ENCODE data around the gene RAB42. TPM values are rescaled to one million over a fixed set of nuclear protein-coding genes. Genes with fewer than 3 reads are reported as not detected.
"Not testable (repeated sequence)": the region's sequence is repeated elsewhere in the genome, so short reads cannot be mapped to it uniquely, and the experiment has no call there.

The RAB42 gene
- total and polyA plus RNA-seq, 4 donors: 0.35 to 5.9 (median 1.0) TPM

DNA sequence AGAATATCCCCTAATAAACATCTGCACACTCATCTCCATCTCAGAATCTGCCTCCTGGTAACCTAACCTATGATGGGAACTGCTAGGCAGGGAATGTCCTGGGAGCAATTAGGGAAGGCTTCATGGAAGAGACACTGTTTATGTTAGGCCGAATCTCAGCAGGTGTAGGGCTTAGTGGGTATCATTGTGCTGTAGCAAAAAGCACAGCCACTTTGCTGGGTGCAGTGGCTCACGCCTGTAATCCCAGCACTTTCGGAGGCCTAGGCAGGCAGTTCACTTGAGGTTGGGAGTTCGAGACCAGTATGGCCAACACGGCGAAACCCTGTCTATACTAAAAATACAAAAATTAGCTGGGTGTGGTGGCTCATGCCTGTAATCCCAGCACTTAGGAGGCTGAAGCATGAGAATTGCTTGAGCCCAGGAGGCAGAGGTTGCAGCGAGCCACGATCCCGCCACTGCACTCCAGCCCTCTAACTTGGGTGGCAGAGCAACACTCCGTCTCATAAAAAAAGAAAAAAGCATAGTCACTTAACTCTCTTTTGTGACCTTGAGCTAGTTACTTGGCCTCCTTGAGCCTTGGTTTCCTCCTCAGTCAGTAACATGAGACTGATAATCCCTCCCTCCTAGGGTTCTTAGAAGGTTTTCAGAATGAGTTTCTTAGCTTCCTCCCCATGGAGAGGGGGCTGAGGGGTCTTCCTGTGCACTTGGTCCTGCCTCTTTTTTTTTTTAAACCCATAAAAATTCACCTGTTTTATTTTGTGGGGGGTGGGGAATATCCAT lies 3.5 kb downstream of the RAB42 start:
- TF ChIP-seq TAF1 (conservative IDR thresholded peaks at IDR 0.05): no peak
- TF ChIP-seq, protein P1, sequence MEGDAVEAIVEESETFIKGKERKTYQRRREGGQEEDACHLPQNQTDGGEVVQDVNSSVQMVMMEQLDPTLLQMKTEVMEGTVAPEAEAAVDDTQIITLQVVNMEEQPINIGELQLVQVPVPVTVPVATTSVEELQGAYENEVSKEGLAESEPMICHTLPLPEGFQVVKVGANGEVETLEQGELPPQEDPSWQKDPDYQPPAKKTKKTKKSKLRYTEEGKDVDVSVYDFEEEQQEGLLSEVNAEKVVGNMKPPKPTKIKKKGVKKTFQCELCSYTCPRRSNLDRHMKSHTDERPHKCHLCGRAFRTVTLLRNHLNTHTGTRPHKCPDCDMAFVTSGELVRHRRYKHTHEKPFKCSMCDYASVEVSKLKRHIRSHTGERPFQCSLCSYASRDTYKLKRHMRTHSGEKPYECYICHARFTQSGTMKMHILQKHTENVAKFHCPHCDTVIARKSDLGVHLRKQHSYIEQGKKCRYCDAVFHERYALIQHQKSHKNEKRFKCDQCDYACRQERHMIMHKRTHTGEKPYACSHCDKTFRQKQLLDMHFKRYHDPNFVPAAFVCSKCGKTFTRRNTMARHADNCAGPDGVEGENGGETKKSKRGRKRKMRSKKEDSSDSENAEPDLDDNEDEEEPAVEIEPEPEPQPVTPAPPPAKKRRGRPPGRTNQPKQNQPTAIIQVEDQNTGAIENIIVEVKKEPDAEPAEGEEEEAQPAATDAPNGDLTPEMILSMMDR (IDR thresholded peaks at IDR 0.05; ENCODE audit: low read depth, low read length, missing input control): no peak
- no peak for TF ChIP-seq NR2F2 (IDR thresholded peaks at IDR 0.05)
- WGBS: 96% methylated on average over 10 of the region's 10 CpGs
- no peaks in the 10 kb centered on the region for H3K27me3 ChIP-seq (ENCODE audit: control insufficient read depth in 4 of 4, insufficient read depth in 4 of 4, low read length in 3 of 4)
- H3K9ac ChIP-seq (ENCODE audit: low read depth in 1 of 2, low read length in 2 of 2): no peak overlapping the region
- DNase-seq (ENCODE audit: low spot score): no peak
- no peak overlapping the region for H3K4me3 ChIP-seq (ENCODE audit: low read depth in 1 of 3, low read length in 3 of 3)
- no peak overlapping the region for H3K27ac ChIP-seq (ENCODE audit: low read depth in 1 of 2, low read length in 2 of 2)
- peaks cover 0 to 2% (median under 1%) of the 10 kb centered on the region in 4 donors for H3K36me3 ChIP-seq (ENCODE audit: control insufficient read depth in 4 of 4, insufficient read depth in 3 of 4, low read depth in 1 of 4, low read length in 3 of 4)
- H3K9me3 ChIP-seq (ENCODE audit: control insufficient read depth in 4 of 4, low read length in 3 of 4): no peaks in the 10 kb centered on the region
- H3K4me1 ChIP-seq (ENCODE audit: control insufficient read depth in 4 of 4, insufficient read depth in 4 of 4, low read length in 3 of 4): peaks cover 0 to 4% (median 2%) of the 10 kb centered on the region in 4 donors

DNA sequence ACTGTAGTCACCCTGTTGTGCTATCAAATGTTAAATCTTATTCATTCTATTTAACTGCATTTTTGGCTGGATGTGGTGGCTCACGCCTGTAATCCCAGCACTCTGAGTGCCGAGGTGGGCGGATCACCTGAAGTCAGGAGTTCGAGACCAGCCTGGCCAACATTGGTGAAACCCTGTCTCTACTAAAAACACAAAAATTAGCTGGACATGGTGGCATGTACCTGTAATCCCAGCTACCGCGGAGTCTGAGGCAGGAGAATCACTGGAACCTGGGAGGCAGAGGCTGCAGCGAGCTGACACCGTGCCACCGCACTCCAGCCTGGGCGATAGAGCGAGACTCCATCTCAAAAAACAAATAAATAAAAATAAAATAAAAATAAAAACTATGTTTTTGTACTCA lies 4.2 kb downstream of the RAB42 start:
- H3K27ac ChIP-seq (ENCODE audit: low read depth in 1 of 2, low read length in 2 of 2); H3K27me3 ChIP-seq (ENCODE audit: control insufficient read depth in 4 of 4, insufficient read depth in 4 of 4, low read length in 3 of 4); H3K36me3 ChIP-seq (ENCODE audit: control insufficient read depth in 4 of 4, insufficient read depth in 3 of 4, low read depth in 1 of 4, low read length in 3 of 4); H3K4me1 ChIP-seq (ENCODE audit: control insufficient read depth in 4 of 4, insufficient read depth in 4 of 4, low read length in 3 of 4); H3K9ac ChIP-seq (ENCODE audit: low read depth in 1 of 2, low read length in 2 of 2); H3K9me3 ChIP-seq (ENCODE audit: control insufficient read depth in 4 of 4, low read length in 3 of 4); H3K4me3 ChIP-seq (ENCODE audit: low read depth in 1 of 3, low read length in 3 of 3); DNase-seq (ENCODE audit: low spot score): not testable (repeated sequence)
- 92% methylated on average over 11 of the region's 11 CpGs for WGBS

DNA sequence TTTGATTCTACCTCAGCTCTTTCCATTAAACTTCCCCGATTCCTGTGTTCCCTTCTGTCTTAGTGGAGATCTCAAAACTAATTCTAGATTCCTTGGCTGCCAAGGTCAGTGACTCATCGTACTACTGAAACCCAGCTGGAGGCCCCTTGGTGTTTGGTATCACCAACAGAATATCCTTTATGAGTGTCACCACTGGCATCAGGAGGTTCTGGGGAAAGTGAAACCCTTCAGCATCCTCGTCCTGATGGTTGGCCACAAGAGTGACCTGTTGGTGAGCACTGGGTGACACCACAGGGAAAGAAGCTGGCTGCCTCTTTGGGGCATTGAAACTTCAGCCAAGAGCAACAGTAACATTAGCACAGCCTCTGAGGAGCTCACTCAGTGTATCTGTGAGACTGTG lies 9.6 kb downstream of the RAB42 start:
- Histone ChIP-seq H3K9me3 (ENCODE audit: control insufficient read depth in 4 of 4, low read length in 3 of 4) (no peaks in the 10 kb centered on the region), H3K4me1 (ENCODE audit: control insufficient read depth in 4 of 4, insufficient read depth in 4 of 4, low read length in 3 of 4) (no peaks in the 10 kb centered on the region), H3K27ac (ENCODE audit: low read depth in 1 of 2, low read length in 2 of 2) (no peak overlapping the region), H3K4me3 (ENCODE audit: low read depth in 1 of 3, low read length in 3 of 3) (no peak overlapping the region), H3K36me3 (ENCODE audit: control insufficient read depth in 4 of 4, insufficient read depth in 3 of 4, low read depth in 1 of 4, low read length in 3 of 4) (peaks cover 12 to 36% (median 17%) of the 10 kb centered on the region in 4 donors), H3K9ac (ENCODE audit: low read depth in 1 of 2, low read length in 2 of 2) (no peak overlapping the region), H3K27me3 (ENCODE audit: control insufficient read depth in 4 of 4, insufficient read depth in 4 of 4, low read length in 3 of 4) (no peaks in the 10 kb centered on the region)
- WGBS: 86% methylated on average over 3 of the region's 3 CpGs
- no peak for DNase-seq (ENCODE audit: low spot score)
- TF ChIP-seq GABPA (IDR thresholded peaks at IDR 0.05 in 1 of 2, conservative IDR thresholded peaks at IDR 0.05 in 1 of 2) (no peak), TAF1 (conservative IDR thresholded peaks at IDR 0.05) (no peak), FOXA1 (IDR thresholded peaks at IDR 0.05) (no peak), RXRA (IDR thresholded peaks at IDR 0.05) (no peak), JUND (IDR thresholded peaks at IDR 0.05) (no peak), HNF4G (IDR thresholded peaks at IDR 0.05) (no peak), HNF4A (conservative IDR thresholded peaks at IDR 0.05) (no peak), YY1 (IDR thresholded peaks at IDR 0.05) (no peak)
- TF ChIP-seq, protein P2, sequence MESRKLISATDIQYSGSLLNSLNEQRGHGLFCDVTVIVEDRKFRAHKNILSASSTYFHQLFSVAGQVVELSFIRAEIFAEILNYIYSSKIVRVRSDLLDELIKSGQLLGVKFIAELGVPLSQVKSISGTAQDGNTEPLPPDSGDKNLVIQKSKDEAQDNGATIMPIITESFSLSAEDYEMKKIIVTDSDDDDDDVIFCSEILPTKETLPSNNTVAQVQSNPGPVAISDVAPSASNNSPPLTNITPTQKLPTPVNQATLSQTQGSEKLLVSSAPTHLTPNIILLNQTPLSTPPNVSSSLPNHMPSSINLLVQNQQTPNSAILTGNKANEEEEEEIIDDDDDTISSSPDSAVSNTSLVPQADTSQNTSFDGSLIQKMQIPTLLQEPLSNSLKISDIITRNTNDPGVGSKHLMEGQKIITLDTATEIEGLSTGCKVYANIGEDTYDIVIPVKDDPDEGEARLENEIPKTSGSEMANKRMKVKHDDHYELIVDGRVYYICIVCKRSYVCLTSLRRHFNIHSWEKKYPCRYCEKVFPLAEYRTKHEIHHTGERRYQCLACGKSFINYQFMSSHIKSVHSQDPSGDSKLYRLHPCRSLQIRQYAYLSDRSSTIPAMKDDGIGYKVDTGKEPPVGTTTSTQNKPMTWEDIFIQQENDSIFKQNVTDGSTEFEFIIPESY (IDR thresholded peaks at IDR 0.05): no peak
- TF ChIP-seq, protein P3, sequence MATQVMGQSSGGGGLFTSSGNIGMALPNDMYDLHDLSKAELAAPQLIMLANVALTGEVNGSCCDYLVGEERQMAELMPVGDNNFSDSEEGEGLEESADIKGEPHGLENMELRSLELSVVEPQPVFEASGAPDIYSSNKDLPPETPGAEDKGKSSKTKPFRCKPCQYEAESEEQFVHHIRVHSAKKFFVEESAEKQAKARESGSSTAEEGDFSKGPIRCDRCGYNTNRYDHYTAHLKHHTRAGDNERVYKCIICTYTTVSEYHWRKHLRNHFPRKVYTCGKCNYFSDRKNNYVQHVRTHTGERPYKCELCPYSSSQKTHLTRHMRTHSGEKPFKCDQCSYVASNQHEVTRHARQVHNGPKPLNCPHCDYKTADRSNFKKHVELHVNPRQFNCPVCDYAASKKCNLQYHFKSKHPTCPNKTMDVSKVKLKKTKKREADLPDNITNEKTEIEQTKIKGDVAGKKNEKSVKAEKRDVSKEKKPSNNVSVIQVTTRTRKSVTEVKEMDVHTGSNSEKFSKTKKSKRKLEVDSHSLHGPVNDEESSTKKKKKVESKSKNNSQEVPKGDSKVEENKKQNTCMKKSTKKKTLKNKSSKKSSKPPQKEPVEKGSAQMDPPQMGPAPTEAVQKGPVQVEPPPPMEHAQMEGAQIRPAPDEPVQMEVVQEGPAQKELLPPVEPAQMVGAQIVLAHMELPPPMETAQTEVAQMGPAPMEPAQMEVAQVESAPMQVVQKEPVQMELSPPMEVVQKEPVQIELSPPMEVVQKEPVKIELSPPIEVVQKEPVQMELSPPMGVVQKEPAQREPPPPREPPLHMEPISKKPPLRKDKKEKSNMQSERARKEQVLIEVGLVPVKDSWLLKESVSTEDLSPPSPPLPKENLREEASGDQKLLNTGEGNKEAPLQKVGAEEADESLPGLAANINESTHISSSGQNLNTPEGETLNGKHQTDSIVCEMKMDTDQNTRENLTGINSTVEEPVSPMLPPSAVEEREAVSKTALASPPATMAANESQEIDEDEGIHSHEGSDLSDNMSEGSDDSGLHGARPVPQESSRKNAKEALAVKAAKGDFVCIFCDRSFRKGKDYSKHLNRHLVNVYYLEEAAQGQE (IDR thresholded peaks at IDR 0.05): no peak
- TF ChIP-seq, protein P4, sequence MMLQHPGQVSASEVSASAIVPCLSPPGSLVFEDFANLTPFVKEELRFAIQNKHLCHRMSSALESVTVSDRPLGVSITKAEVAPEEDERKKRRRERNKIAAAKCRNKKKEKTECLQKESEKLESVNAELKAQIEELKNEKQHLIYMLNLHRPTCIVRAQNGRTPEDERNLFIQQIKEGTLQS (IDR thresholded peaks at IDR 0.05): no peak
- TF ChIP-seq, protein P1 (IDR thresholded peaks at IDR 0.05; ENCODE audit: low read depth, low read length, missing input control): no peak
- TF ChIP-seq, protein P5, sequence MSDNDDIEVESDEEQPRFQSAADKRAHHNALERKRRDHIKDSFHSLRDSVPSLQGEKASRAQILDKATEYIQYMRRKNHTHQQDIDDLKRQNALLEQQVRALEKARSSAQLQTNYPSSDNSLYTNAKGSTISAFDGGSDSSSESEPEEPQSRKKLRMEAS (IDR thresholded peaks at IDR 0.05): no peak

Data from liver (tissue), 9 donors.